HG02610 (cell line): ENCODE data around the gene WFDC1.

Experiments used
- ATAC-seq: cut with Tn5 transposase; IDR thresholded peaks from one replicate; pipeline ENCODE4 v1.9.1; 2021; ENCODE audit warnings: mild to moderate bottlenecking, moderate library complexity; ENCODE audit not compliant: unreplicated experiment

WFDC1 gene, protein sequence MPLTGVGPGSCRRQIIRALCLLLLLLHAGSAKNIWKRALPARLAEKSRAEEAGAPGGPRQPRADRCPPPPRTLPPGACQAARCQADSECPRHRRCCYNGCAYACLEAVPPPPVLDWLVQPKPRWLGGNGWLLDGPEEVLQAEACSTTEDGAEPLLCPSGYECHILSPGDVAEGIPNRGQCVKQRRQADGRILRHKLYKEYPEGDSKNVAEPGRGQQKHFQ

DNA sequence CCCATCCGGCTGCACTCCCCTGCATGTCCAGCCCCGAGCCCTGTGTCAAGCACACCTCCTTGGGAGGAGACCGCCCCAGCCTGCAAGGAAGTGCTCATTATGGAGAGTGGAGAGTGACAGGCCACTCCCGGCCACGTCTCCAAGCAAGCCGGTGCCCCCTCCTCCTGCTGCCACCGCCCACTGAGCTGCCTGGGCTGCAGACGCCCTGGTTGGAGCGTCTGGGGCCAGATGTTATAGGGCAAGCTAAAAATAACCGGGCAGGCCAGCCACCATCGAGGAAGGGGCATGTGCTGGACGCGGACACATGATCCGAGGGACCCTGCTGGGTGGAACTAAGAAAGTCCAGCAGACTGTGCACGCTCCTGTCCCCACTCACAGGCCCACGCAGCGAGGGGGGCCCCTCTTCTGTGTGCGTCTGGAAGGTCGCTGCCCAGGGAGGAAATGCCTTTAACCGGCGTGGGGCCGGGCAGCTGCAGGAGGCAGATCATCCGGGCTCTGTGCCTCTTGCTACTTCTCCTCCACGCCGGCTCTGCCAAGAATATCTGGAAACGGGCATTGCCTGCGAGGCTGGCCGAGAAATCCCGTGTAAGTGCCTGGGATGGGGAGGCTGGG lies at the start of gene WFDC1:
WFDC1 (plus strand) TSS at position 348 of the 612 bp plus-strand sequence; CDS start at position 442, 94 bp downstream.
- ATAC-seq: no peak

DNA sequence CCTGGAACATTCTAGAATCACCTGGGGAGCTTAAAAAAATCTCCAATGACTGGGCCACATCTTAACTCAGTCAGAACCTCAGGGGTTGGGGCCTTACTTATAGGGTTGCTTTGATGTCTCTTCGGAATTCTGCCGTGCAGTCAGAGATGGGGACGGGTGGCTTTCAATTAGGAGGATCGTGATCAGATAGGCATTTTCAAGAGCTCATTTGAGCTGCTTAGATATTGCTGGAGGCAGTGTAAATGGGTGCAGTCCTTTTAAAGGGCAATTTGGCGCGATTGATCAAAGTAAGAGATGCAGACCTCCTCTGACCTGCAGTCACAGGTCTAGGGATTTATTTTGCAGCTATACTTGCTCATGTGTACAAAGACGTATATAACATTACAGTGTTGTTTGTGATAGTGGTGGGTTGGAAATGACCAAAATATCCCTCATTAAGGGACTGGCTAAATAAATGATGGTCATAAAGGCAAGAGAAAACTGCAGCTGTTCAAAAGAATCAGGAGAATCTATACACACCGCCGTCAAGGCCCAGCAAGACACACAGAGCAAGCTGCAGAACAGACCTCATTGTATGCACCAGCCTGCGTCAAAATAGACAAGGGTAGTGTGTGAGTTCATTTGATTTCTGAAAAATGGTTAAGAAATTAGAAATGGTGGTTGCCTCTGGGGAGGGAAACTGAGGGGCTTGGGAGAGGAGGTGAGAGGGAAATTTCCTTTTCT lies 48.6 kb upstream of the WFDC1 start:
- ATAC-seq: no peak

DNA sequence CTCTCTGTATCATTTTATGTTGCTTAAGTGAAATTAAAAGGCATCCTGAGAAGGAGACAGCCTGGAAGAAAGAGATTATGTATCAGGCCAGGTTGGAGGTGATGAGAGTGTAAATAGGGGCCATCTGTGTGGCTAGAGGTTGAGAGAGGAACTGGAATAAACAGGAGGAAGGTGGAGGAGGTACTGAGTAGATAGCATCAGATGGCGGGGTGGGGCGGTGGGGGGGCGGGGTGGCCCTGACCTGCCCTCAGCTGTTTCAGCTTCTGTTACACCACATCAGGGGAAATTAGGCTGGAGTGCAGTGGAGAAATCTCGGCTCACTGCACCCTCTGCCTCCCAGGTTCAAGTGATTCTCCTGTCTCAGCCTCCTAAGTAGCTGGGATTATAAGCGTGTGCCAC lies 48.0 kb upstream of the WFDC1 start:
- no peak for ATAC-seq

DNA sequence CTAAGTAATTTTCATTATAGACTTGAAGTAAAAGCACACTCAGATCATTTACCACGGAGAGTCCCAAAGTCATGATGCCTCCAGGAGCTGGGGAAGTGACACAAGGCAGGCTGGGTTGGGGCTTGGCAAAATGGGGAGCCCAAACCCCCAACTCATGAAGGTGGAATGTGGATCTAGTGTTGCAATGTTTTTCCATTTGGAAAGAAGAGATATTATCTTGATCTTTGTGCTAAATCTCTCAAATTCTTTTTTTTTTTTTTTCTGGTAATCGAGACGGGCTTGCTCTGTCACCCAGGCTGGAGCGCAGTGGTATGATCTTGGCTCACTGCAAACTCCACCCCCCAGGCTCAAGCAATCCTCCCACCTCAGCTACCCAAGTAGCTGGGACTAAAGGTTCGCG lies 47.3 kb upstream of the WFDC1 start:
- no peak for ATAC-seq

DNA sequence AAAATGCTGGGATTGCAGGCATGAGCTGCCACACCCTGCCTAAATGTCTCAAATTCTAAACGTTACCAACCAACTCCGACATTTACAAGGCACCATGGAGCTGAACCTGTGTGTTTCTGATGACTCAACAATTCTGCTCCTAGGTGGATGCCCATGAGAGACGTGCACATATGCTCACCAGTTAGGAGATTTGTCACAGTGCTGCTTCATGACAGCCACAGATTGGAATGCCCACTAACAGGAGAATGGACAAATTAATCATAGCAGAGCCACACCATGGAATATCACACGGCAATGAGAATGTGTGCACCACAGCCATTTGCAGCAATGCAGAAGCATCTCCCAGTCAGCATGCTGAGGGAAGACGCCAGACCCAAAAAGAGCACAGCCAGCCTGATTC lies 46.8 kb upstream of the WFDC1 start:
- no peak for ATAC-seq

DNA sequence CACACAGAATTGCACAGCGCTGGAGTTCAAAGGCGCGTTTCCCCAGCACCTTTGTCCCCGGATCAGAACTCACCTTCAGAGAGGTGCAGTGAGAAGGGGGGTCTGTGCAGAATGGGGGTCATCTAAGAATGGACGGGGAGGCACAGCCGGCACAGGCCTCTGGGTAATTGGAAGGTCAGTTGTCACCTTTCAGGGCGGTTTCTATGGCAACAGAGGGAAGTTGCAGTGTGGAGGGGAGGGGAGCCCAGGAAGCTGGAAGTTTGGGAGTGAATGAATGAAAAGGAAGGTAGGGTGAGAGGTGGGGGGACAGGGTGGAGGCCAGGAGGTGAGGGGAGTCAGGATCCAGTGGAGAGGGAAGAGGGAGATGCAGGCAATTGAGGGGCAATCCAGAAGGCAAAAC lies 42.5 kb upstream of the WFDC1 start:
- no peak for ATAC-seq

DNA sequence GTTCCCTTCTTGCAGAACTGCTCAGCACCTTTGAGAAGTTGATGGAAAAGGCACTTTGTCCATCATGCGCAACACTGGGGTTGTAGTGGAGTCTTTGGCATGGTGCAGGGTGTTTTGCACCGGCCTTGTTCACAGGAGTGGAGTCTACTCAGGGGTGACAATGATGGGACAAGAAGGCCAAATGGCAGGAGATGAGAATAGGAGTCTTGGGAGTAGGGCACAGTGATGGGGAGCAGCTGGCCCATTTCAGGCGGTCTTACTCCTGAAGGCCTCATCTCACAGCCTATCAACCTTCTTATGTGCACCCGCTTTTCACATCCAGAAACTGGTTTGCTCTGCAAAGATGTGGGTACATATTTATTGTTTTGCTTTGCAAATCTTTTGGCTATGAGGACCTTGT lies 41.5 kb upstream of the WFDC1 start:
- ATAC-seq: no peak

DNA sequence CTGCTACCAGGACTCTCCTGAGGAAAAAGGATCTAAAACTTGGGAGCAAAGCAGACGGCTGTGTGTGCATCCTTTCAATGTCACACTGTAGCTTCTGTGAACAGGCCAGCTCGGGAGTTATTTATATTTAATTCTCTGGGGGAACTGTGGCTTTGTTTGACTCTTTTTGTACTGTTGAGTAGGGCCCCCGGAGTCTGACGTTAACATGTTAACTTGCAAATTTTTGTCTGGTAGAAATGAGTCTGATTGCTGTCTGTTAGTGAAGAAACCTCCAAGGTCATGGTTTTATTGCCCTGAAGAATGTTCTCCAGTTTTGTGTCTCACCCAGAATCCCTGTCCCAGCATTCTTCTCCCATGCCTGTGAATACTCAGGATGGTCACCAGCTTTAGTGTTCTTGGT lies 40.6 kb upstream of the WFDC1 start:
- ATAC-seq: no peak

DNA sequence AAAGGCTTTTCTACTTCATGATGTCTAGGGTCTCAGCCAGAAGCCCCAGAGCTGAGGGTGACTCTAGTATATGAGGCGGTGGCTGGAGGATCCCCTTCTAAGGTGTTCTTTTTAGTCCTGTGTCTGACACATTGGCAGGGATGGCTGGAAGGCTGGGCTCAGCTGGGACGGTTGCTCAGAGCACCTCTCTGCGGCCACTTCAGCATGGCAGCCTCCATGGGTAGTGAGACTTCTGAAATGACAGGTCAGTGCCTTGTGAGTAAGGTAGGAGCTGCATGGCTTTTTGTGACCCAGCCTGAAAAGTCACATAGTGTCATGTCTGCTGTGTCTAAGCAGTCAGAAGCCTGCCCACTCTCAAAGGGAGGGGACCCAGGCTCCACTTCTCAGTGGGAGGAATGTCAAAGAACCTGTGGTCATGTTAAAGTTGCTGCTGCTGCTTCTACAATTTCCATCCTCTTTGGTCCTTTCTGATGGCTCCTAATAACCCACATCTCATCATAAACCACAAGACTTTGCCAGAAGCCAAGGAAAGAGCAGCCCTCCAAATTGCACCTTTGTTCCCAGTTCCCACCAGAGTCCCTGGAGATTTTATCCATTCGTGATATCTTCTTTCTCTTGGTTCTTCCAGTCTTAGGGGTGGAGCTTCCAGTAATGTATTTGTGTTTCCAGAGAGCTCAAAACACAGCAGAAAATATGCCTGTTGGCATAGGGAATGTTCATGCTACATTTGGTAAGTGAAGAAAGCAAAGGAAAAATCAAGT lies 39.4 kb upstream of the WFDC1 start:
- no peak for ATAC-seq

DNA sequence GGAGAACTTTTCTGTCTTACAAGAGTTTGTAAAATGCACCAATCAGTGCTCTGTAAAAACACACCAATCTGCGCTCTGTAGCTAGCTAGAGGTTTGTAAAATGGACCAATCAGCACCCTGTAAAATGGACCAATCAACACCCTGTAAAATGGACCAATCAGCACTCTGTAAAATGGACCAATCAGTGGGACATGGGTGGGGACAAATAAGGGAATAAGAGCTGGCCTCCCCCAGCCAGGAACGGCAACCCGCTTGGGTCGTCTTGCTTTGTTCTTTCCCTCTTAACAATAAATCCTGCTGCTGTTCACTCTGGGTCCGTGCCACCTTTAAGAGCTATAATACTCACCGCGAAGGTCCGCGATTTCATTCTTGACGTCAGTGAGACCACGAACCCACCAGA lies 36.4 kb upstream of the WFDC1 start:
- ATAC-seq: no peak

DNA sequence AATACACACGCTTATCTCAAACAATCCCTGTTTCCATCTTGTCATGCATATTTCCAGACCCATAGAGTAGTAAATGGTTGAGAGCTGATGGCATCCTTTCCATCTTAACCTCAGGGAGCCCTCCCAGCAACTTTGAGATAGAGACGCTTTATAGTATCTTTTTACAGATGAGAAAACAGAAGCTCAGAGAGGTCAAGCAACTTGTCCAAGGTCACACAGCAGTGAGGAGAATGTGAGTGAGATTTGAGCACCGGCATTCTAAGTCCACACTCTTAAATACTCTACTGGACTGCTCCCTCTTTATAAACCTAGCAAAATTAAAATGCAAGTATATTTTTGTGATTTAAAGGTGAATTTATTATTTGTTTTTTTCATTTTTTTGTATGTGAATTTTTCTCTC lies 35.0 kb upstream of the WFDC1 start:
- no peak for ATAC-seq

DNA sequence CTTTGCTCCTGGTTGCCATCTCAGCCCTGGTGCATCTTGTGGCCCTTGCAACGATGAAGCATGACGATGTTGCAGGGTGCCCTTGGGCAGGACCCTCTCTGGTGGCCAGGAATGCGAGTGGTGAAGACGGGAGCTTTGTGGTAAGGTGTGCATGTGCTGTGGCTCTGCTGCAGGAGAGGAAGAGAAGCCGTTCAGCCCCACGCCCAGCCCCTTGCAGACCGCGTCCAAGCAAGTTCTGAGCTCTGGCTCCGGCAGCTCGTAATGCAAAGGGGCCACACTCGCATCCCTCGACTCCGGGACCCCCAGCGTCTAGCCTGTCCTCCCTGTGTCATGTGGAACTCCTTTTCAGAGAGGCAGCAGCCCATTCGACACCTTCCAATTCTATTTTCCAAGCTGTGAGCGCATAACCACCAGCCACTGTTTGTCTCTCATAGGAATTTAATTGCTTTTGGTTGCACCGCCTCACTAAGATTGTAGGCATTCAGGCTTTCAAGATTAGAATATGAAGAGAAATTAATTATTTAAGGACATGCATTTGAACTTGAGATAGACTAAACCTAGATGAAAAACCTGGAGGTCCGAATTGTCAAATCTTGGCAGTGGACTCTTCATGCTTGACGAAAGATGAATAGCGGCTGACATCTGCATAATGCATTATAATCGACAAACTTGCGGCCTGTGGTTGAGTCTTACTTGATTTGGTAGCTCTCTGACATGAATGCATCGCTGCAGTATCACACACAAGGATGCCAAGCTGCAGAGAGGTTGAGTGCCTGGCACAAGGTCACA lies 33.7 kb upstream of the WFDC1 start:
- no peak for ATAC-seq

DNA sequence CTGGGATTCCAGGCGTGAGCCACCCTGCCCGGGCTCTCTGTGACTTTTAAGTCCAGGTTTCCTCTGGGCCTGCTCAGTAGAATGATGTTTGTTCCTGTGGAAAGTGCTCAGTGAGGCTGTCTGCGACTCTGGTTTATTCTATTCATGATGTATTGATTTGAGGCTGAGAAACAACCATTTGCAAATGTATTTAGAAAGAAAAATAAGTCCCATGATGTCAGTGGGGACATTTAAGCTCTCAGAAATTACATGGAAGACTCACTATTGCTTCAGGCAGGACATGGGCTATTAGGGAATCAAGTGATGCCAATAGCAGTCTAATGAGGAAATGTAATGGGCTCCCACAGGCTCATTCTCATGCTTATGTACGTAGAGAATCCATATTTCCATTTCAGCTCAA lies 32.6 kb upstream of the WFDC1 start:
- no peak for ATAC-seq

DNA sequence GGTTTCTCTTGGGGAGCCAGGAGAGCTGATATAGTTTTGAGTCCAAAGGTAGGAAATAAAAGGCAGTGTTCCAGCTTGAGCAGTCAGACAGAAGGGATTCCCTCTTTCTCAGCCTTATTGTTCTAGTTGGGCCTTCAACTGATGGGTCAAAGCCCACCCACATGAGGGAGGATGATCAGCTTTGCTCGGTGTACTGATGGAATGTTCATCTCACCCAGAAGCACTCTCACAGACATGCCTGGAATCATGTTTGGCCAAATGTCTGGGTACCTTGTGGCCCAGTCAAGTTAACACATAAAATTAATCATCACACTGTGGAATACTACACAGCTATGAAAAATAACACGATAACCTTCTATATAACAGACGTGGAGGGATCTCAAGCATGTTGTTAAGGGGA lies 31.7 kb upstream of the WFDC1 start:
- no peak for ATAC-seq

DNA sequence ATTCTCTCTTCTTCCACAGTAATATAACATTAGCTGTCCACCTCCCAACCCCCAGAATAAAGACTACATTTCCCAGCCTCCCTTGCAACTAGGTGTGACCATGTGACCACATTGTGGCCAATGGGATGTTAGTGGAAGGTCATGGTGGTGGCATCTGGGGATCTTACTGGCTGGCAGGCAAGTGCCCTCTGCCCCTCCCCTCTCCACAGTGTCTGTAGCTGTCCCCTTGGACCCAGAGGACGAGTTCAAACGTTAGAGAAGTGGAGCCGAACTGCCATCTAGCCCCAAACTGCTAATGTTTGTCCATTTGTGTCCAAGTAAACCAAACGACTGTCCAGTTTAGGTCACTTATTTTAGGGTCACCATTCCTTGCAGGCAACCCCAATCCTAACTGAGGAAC lies 28.2 kb upstream of the WFDC1 start:
- no peak for ATAC-seq

DNA sequence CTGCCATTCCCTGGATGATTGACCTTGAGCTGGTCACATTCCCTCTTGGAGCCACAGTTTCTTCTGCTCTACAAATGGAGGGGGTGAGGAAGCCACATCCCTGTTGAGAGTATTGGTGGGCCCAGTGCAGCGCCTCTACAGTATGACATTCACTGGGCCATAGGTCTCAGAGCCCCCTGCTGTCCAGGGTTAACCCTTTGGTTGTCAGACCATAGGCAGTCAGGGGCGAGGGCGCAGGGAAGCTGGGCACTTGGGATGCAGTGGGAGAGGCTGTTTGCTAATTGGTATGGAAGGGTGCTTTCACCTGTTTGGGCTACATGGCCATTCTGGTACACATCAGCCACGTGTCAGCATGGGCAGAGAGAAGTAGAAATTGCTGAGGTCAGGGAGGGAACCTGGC lies 27.3 kb upstream of the WFDC1 start:
- ATAC-seq: no peak

DNA sequence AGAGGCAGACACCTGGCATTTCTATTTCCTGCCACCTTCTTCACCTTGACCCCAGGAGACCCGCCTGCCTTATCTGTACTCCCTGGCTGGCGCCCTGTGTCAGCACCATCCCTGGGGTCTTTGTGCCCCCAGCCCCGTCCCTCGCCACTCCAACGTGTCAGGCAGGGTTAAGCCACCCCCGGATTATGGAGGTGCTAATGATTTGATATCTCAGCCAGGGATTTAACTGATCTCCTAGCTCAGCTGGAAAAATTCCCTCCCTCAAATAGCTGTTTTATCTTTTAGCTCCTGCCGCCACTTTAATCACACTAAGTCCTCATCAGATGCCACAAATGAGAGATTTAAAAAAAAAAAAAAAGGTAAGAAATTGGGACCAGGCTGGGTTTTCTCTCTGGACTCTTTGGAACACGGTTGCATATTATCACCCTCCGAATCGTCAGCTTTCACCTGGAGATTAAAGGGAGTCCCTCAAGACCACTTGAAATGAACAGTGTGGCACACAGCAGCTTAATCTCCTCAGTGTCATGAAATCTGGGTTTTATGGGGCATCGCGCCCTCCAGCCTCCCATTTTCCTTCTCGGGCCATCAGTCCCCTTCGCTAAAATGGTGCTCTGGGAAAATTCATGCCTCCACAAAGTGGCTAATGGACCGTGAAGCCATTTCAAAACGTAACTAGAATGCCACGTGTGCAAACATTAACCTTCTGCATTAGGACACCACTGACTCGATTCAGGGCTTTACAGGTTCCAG lies 26.2 kb upstream of the WFDC1 start:
- no peak for ATAC-seq

DNA sequence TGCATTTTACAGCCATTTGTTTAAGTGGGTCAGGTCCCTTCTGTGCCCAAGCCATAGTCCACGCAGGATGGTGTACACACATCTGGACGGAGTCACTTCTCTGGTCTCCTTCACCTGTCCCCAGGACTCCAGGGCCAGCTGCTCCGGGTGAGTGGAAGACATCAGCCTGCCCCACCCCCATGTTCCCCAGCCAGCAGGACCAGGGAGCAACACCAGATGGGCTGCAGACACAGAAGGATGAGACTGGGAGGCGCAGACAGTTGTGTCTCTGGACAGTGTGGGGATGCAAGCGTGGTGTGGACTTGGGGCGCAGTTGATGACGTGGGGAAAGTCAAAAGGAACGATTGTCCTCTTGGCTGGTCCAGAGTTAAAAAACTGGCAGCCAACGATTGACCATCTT lies 24.6 kb upstream of the WFDC1 start:
- ATAC-seq: no peak

DNA sequence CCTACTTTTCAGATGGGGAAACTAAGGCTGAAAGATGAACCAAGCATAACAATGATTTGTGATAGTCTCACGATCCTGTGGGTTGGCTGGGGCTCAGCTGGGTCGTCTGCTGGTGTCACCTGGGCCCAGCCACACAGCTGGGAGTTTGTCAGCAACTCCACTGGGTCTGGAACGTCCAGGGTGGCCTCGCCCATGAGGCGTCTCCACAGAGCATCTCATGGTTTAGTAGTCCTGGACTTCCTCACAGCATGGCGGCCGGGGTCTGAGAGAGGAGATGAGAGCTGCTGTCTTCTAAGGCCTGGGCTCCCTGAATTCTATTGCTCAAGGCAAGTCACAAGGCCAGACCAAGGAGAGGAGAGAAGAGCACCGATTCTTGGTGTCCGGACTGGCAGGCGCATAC lies 24.1 kb upstream of the WFDC1 start:
- ATAC-seq: no peak

DNA sequence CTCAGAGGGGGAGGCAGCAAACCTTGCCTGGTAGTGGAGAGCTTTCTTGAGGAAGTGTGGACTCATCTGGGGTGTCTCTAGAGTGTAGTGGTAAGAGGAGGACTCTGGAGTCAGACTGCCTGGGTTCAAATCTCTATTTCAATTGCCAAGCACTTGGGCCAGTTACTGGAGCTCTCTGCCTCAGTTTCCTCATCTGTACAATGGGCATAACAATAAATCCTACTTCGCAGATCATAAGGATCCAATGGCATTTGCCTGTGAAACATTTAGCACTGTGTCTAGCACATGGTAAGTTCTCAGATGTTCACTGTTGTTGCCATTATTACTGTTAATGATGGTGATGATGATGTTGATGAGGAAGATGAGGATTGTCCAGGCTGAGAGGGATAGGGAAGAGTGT lies 23.6 kb upstream of the WFDC1 start:
- no peak for ATAC-seq
